8988T (cell line): Measurements from ENCODE around the gene DQX1.
"Not testable (repeated sequence)": the region's sequence is repeated elsewhere in the genome, so short reads cannot be mapped to it uniquely, and the experiment has no call there.

Experiments used
- DNase-seq: peaks from one replicate; pipeline ENCODE4 v3.0.0; 2011

DQX1 gene, protein sequence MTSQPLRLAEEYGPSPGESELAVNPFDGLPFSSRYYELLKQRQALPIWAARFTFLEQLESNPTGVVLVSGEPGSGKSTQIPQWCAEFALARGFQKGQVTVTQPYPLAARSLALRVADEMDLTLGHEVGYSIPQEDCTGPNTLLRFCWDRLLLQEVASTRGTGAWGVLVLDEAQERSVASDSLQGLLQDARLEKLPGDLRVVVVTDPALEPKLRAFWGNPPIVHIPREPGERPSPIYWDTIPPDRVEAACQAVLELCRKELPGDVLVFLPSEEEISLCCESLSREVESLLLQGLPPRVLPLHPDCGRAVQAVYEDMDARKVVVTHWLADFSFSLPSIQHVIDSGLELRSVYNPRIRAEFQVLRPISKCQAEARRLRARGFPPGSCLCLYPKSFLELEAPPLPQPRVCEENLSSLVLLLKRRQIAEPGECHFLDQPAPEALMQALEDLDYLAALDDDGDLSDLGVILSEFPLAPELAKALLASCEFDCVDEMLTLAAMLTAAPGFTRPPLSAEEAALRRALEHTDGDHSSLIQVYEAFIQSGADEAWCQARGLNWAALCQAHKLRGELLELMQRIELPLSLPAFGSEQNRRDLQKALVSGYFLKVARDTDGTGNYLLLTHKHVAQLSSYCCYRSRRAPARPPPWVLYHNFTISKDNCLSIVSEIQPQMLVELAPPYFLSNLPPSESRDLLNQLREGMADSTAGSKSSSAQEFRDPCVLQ

DNA sequence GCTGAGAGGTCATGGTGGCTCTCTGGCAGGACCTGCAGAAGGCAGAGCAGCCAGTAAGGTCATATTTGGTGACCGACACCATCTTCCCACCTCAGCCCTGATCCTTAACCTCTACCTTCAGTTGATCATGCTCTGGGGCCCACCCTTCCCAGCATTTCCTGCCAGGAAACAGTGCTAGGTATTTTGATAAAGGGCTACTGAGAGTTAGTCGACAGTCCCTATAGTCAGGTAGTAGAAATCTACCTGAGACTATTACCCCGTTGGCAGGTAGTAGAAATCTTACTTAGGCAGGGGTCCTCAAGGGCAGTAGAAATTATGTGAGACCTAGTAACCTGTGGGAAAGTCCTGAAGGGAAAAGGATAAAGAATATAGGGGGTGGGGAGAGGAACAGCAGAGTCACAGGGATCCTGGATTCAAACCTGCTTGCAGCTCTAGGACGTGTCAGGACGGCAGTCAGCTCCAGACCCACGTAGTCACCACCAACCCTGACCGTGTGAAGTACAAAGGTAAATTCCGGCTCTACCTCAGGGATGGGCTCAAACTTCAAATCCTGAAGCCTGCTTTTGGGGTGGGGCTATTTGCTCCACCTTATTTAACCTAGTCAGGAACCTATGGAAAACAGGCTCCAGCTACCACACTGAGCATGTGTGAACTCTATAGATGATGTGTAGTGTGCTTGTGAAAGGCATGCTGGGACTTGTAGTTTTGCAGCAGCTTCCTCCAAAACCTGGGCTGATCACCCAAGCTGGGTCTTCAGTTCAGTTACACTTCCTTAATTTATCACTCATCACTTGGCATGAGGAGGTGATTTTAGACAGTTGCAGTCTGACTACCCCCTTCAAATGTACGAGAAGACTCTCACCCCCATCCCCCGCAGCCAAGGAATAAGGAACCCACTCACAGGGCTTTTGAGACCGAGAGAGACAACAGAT, at the start of gene DQX1:
Gene DQX1 (minus strand): TSS at position 515 of the 932 bp plus-strand sequence. CDS start 502 bp downstream, at position 13.
- peak; percentile 75 for DNase-seq

DNA sequence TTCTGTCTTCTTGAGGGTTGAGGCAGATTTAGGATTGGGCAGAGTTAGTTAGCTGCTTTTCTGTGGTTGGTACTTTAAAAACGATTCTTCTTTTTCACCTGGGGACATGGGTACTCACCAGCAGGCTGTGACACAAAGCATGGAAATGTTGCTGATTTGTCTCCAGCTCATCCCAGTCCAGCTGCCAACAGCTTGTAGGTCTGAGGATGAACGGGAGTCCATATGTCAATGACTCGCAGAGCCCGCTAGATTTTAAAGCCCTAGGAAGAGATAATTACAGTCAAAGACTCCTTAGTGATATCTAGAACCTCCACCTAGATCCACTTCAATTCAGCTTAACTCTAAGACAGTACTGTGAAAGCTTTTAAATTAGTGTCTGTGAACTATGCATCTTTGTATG, 49.3 kb upstream of the DQX1 start:
- DNase-seq: no peak

DNA sequence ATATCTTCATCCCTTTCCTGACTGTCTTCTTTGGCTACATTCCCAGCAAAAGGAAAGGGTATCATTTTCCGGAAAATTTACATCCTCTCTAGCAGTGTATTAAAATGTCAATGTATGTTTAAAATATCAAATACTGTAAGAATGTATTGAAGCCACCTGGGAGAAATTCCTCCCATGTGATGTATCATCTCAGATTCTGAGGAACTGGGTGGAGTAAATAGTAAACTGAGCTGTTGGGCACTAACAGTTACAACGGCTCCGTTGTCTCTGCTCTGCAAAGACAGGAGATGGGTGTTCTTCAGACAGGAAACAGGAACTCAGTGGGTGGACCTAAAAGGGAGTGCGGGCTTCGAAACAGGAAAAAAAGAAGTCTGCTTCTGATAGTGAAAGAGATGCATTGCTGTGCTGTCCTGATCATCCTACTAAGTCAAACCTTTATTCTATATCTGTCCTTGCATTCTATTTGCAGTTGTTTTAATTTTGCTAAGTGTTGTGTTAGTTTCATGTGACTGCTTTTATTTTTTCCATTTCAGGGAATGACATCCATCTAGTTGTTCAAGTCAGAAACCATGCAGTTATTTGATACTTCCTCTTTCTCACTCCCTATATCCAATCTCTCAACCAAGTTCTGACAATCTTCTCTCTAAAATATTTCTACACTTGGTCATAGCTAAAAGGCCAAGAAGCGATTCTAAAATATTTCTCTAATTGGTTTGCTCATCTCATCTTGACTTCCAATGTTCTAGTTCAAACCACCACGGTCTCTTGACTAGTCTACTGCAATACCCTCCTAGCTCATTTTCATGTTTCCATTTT, 47.9 kb upstream of the DQX1 start:
- no peak for DNase-seq

DNA sequence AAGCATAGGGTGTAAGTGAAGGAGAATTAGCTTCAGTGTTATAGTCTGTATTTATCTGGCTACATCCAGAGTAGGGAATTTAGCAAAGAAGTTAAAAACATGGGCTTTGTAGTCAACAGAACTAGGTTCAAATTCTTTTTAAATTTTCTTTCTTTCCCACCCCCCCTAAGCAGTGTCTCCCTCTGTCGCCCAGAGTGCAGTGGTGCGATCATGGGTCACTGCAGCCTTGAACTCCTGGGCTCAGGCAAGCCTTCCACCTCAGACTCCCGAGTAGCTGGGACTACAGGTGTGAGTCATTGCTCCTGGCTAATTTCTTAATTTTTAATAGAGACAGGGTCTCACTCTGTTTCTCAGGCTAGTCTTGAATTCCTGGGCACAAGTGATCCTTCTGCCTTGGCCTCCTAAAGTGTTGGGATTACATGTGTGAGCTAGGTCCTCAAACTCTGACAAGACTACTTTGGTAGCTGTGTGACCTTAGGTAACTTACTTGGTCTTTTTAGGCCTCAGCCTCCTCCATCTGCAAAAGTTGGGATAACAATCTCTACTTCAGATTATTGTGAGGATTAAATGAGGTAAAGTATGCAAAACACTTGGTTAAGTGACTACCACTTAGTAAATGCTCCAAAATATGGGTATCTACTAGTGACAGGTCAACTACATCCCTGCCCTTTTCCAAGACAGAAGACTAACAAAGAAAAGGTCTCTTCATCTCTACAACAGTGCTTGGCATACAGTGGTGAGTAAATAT, 46.3 kb upstream of the DQX1 start:
- DNase-seq: no peak

DNA sequence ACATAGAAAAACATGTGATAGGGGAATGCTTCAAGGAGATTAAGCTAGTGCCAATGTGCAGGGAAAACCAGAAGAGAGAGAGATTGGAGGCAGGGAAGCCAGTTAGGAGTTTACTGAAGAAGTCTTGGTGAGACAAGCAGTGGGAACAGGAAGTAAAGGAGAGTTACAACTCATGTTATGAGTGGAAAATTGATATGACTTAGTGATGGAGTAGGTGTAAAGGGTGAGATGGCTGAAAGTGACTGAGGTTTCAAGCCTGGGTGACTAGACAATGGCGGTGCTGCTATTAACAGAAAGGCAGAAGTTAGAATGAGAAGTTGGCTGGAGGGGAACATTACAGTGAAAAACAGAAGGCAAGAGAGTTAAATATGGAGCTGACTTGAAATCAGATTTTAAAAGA, 45.0 kb upstream of the DQX1 start:
- DNase-seq: no peak

DNA sequence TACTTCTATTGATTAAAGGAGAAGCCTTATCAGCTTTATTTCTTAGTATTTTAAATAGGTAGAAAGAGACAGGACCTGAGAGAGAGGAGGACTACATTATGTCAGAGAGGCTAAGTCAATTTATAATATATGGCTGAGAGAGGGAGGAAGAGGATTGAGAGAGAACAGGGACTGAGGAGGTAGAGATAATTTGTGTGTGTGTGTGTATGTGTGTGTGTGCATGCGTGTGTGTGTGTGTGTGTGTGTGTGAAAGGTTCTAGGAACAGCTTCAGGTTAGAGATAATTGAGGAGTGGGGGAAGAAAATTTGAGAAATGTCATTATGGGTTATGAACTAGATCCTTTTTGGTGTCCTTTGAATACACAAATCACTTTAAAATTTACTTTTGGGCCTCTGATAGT, 43.7 kb upstream of the DQX1 start:
- no peak for DNase-seq

DNA sequence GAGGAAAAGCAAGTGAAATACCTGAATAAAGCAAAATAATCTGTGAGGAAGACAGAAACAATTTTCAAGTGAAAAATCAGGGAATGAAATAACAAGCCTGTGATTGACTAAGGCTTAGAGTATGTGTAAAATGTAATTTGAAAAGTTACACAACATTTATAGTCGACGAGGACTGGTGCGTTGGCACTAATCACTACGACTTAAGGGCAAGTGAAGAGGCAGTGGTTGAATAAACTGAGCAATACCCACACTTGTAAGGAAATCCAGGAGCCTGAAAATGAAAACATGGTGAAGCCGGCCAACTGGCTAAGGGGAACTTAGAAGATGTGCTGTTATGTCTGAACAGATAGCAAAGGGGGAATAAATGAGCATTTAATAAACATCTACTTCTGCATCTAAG, 41.9 kb upstream of the DQX1 start:
- no peak for DNase-seq

DNA sequence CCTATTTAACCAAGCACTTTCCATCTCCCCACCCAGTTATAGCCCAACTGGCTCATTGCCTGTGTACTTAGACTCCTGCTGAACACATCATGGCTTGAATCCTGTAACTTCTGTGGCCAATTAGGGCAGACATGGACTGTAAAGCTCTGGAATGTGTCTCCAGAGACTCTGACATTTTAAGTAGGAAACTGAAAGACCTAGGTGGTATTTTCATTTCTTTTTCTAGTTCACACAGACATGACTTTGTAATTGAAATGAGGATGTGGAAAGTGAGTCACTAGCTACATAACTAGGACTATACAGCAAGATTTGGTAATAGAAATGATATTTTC, 40.7 kb upstream of the DQX1 start:
- DNase-seq: no peak

DNA sequence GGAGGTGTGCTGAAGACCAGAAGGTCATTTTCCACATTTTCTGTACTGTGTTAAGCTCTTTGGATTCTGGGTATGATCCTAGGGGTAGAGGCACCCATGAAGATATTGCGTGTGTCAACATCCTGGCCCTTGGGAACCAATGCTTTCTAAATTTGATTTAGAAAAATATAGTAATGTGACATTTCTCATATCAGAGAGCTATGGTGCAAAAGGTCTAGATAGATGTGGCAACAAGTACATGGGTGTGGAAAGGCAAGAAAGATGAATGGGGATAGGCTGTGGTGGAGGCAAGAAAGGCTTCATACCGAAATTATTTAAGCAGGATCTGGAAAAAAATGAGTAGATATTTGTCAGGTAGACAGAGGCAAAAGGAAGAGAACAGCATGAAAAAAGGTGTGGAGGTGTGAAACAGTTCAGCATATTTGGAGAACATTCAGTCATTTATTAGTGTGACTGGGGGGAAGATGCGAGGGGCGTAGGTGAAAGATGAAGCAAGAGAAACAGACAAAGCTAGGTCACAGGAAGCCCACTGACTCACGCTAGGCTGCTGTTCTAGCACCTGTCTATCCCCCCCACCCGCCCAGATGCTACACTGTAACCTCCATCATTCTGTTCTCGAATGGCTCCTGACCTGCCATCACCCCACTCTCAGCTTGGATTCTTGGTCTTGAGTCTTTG, 40.2 kb upstream of the DQX1 start:
- DNase-seq: no peak

DNA sequence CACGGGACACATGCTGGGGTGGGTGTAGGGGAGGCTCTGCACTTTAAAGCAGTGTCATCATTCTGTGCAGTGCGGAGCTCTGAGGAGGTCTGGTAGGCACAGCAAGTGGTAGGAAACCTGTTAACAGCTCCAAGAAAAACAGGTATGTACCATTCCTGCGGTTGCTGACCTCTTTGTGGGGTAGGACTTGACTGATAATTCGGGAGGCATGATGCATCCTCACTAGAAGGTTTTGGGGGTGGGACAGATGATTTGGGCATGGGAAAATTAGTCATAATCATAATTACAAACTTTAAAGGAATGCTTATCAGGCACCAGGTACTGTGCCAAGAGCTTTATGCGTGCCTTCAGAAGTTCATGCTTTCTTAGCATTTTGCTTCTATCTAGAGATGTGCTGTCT, 38.2 kb upstream of the DQX1 start:
- no peak for DNase-seq

DNA sequence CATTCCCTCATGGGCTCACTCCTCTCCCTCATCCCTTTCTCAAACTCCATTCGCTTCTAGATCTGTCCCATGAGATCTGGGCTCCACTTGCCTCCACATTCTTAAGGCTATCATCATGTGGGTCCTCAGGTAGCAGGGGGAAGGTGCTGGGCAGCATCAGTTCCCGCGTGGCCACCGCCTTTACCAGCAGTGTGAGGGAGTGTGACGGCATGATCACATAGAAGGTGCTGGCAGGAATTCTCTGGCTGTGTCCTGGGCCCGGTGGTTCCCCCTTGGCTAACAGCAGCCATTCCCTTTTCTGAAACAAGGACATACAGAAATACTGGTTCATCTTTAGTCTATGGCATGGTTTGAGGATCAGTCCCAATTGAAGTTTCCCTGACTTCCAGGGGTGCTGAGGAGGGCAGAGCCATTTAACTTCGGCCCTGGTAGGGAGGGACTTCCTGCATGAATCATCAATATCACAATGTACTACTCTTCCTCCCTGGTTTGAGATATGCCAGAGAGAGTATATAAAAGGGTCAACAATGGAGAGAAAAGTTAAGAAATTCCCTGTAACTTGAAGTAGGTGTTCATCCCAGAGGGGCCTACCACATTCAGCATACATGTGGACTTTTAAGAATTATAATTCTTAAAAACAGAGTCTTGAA, 36.2 kb upstream of the DQX1 start:
- DNase-seq: no peak

DNA sequence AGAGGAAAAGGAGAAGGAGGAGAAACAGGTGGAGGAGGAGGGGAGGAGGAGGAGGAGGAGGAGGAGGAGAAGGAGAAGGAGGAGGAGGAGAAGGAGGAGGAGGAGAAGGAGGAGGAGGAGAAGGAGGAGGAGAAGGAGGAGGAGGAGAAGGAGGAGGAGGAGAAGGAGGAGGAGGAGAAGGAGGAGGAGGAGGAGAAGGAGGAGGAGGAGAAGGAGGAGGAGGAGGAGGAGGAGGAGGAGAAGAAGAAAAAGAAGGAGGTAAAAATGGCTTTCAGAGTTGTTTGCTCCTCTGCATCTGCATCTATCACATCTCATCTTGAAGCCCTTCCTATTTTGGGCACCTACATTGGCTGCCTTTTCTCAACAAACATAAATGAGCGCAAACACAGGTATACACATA, 35.0 kb upstream of the DQX1 start:
- not testable (repeated sequence) for DNase-seq

DNA sequence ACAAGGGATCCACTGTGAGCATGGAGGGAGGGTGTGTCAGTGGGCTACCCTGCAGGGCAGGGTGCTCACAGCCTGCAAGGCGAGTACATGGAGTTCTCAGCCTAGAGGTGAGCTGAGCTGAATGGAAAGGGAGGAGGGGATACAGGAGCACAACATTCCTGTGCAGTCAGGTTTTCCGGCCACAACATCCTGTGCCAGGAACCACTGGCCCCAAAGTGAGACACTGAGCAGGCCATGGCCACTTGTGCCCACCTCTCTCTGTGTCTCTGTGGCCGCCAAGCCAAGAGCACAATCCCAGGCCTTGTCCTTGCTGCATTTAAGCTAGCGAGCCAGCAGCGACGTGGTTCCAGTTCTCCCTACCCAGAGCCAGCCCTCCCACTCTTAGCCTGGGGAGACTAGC, 34.6 kb upstream of the DQX1 start:
- DNase-seq: no peak

DNA sequence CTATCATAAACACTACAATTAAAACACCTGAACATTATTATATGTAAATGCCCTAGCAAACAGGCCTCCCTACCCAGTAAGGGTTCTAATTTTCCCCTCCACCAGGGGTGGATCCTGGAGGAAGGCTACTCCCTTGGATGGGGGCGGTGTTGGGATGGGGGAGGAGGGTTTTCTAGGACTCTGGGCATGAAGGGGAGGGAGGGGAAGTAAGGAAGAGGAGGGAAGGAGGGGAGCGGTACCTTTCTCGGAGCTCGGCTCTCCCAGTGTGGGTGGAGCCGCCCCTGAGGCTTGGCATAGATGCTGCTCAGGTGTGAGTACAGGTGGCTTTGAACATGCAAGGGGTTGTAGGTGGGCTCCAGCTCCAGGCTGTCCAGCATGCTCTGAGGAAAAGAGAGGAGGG, 33.9 kb upstream of the DQX1 start:
- no peak for DNase-seq

DNA sequence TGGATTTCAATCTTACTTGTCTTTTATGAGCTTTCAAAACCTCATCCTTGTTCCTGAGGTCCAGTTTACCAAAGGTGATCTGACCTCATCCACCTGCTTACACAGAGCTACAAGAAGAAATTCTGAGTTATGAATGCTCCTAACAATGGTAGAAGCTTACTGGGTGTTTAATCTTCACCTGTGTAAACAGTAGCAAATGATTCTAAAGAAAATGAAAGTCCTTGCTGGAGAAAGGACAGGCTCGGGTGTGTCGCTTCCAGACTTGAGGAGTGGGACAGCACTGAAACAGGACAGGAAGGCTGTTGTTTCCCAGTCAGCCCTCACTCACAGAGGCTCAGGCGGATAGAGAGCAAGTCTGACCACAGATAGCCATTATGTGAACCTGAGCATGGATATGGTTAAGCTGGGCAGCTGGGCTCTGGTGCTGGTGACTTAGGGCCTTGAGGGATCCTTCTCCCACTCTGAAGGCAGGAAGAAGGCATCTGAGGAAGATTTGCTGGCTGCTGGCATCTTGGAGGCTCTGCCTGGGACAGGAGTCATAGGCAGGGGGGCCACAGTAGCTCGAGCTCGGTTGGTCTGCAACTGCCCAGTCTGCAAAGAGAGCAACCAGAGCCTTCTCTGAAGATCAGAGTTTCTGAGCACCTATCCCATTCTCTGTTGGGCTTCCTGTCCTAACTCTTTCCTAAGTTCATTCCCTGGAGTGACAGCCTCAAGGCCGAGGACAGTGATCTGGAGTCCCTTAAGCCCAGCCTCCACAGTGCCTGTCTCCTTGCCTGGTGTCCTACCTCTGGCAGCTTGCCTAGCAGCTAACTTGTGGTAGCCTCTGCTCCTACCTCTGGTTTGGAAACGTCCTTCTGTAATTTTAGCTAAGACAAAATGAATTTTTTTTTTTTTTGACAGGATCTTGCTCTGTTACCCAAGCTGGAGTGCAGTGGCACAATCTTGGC, 32.5 kb upstream of the DQX1 start:
- no peak for DNase-seq

DNA sequence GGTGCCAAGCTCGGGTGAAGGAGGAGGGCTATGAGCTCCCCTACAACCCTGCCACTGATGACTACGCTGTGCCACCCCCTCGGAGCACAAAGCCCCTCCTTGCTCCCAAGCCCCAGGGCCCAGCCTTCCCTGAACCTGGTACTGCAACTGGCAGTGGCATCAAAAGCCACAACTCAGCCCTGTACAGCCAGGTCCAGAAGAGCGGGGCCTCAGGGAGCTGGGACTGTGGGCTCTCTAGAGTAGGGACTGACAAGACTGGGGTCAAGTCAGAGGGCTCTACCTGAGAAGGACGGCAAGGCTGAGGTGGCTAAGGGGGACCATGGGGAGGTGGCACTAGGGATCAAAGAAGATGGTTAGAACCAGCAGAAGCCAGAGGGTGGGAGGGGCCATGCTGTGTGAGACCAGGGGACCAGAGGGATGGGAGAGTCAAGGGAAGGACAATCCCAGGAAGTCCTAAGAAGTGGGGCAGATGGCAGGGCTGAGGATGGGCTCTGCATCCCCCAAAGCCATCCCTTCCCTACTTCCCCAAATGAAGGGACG, 30.9 kb upstream of the DQX1 start:
- DNase-seq: no peak

DNA sequence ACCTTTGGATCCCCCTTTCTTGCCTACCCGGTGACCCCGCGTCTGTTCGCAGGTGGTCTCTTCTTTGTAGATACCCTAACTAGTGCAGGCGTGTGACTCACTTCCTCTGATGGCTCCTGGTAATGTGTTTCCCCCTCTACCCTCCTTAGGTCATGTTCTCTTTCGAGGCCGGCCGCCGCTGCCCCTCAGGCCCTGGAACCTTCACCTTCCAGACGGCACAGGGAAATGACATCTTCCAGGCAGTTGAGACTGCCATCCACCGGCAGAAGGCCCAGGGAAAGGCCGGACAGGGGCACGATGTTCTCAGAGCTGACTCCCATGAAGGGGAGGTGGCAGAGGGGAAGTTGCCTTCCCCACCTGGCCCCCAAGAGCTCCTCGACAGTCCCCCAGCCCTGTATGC, 30.1 kb upstream of the DQX1 start:
- no peak for DNase-seq

DNA sequence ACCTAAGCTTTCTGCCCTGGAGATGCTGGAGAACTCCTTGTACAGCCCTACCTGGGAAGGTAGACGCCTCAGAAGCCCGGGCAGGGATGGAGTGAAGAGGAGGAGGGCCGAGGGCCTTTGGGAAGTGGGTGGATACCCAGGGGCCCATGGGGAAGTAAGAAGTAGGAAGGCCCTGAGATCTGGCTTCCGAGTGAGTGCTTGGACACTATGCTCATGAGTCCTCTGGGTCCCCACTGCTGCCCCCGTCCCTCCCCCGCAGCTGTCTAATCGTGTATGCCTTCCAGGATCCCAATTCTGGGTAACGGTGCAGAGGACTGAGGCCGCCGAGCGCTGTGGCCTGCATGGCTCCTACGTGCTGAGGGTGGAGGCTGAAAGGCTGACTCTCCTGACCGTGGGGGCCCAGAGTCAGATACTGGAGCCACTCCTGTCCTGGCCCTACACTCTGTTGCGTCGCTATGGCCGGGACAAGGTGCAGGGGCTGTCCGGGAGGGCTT, 29.6 kb upstream of the DQX1 start:
- DNase-seq: no peak
